PC-9 (cell line): ENCODE measurements around the gene STAMBPL1.

ENCODE experiments used
- EZH2 ChIP-seq: fragments of 200-600 bp; sonication (generic); IDR thresholded peaks from 2 replicates; pipeline ENCODE4 v1.8.0; 2017; ENCODE audit warnings: antibody characterized with exemption, low read depth
- TF ChIP-seq, protein P1 (sequence below): fragments of 200-600 bp; sonication (generic); conservative IDR thresholded peaks from 2 replicates; pipeline ENCODE4 v1.6.1; 2017; ENCODE audit warnings: mixed run types, antibody characterized with exemption, mild to moderate bottlenecking, moderate library complexity

DNA sequence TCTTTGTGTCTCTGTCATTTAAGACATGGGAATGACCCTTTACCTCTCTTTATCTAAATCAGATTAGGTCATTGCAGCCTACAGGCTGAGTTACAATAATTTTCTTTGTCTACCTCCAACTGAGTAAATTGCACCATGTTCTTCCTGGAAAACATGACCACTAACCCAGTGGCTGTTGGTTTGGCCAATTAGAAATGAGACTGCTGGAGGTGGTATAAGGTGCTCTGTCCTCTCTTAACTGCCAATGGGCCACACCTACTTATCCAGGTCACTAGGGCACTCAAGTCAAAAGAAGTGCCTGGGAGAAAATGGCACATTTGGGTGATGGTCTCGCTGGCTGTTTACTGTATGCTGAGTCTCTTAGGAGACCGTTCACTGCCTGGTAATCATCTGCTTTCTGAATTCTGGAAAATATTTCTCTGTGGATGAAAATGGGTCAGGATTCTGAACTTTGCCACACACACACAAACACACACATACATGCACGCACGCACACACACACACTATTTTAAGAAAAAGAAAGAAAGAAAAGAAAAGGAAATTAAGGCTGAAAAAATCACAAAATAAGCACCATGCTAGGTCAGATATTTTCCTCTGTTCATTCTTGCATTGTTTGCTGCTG, 16.4 kb downstream of the STAMBPL1 start:
- TF ChIP-seq, protein P1, sequence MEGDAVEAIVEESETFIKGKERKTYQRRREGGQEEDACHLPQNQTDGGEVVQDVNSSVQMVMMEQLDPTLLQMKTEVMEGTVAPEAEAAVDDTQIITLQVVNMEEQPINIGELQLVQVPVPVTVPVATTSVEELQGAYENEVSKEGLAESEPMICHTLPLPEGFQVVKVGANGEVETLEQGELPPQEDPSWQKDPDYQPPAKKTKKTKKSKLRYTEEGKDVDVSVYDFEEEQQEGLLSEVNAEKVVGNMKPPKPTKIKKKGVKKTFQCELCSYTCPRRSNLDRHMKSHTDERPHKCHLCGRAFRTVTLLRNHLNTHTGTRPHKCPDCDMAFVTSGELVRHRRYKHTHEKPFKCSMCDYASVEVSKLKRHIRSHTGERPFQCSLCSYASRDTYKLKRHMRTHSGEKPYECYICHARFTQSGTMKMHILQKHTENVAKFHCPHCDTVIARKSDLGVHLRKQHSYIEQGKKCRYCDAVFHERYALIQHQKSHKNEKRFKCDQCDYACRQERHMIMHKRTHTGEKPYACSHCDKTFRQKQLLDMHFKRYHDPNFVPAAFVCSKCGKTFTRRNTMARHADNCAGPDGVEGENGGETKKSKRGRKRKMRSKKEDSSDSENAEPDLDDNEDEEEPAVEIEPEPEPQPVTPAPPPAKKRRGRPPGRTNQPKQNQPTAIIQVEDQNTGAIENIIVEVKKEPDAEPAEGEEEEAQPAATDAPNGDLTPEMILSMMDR = no peak
- no peak for TF ChIP-seq EZH2
